ENCODE results near the gene DGCR8.

DNA sequence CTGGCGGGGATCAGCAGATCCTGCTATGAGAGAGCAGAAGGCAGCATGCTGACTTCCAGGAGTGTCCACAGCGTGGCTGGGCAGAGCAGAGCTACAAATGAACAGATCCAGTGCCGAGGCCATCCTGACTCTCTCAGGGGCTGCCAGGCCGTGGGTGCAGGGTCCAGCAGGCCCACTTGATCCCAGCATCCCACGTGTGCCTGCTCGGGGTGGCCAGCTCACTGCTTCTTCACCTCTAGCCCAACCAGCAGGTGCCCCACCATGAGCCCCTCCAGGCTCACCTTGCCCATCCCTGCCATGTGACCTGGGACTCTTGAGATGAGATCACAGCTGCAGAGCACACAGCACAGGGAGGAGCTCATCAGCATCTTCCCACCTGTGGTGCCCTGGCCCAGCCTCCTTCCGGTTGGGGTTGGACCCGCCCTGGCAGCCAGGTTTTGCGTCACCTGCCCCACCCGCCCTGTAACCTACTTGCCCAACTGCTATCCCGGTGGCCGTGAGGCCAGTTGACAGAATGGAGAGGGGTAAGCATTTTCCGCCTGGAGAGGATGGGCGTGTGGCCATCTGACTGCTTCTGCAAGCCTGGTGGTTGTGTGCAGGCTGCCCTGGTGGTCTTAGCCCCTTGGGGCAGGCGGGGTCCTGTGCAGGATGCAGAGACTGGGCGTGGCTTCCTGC lies 48.2 kb upstream of the DGCR8 start:
- TF ChIP-seq, protein P1, sequence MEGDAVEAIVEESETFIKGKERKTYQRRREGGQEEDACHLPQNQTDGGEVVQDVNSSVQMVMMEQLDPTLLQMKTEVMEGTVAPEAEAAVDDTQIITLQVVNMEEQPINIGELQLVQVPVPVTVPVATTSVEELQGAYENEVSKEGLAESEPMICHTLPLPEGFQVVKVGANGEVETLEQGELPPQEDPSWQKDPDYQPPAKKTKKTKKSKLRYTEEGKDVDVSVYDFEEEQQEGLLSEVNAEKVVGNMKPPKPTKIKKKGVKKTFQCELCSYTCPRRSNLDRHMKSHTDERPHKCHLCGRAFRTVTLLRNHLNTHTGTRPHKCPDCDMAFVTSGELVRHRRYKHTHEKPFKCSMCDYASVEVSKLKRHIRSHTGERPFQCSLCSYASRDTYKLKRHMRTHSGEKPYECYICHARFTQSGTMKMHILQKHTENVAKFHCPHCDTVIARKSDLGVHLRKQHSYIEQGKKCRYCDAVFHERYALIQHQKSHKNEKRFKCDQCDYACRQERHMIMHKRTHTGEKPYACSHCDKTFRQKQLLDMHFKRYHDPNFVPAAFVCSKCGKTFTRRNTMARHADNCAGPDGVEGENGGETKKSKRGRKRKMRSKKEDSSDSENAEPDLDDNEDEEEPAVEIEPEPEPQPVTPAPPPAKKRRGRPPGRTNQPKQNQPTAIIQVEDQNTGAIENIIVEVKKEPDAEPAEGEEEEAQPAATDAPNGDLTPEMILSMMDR (conservative IDR thresholded peaks at IDR 0.05; ENCODE audit: low read depth, low read length): no peak
- TF ChIP-seq CHD1 (IDR thresholded peaks at IDR 0.05; ENCODE audit: low read depth, low read length) (no peak), POLR2A (IDR thresholded peaks at IDR 0.05; ENCODE audit: low read depth, low read length) (no peak), RAD21 (IDR thresholded peaks at IDR 0.05; ENCODE audit: low read length) (no peak), RCOR1 (IDR thresholded peaks at IDR 0.05; ENCODE audit: insufficient replicate concordance, low read length) (no peak), CEBPB (IDR thresholded peaks at IDR 0.05; ENCODE audit: low read depth, low read length) (no peak), BHLHE40 (IDR thresholded peaks at IDR 0.05; ENCODE audit: low read depth, low read length) (no peak), NFE2L2 (IDR thresholded peaks at IDR 0.05; ENCODE audit: low read depth, low read length) (no peak), MXI1 (IDR thresholded peaks at IDR 0.05; ENCODE audit: borderline replicate concordance, low read depth, low read length) (no peak), MAFK (IDR thresholded peaks at IDR 0.05; ENCODE audit: low read depth, low read length) (no peak), RFX5 (IDR thresholded peaks at IDR 0.05; ENCODE audit: low read depth, low read length) (no peak)
- TF ChIP-seq, protein P2, sequence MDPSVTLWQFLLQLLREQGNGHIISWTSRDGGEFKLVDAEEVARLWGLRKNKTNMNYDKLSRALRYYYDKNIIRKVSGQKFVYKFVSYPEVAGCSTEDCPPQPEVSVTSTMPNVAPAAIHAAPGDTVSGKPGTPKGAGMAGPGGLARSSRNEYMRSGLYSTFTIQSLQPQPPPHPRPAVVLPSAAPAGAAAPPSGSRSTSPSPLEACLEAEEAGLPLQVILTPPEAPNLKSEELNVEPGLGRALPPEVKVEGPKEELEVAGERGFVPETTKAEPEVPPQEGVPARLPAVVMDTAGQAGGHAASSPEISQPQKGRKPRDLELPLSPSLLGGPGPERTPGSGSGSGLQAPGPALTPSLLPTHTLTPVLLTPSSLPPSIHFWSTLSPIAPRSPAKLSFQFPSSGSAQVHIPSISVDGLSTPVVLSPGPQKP (IDR thresholded peaks at IDR 0.05; ENCODE audit: borderline replicate concordance, low read depth, low read length): no peak
